GM12892 (cell line): ENCODE data around the gene C4orf46.

Experiments
- POLR2A ChIP-seq: IDR thresholded peaks from 2 replicates; pipeline ENCODE4 v1.6.1; 2011; ENCODE audit warnings: low read depth, low read length, control low read depth
- POLR2AphosphoS5 ChIP-seq: IDR thresholded peaks from 2 replicates; pipeline ENCODE4 v1.6.1; 2011; ENCODE audit warnings: low read depth, low read length, control low read depth
- TAF1 ChIP-seq: IDR thresholded peaks from 2 replicates; pipeline ENCODE4 v1.6.1; 2011; ENCODE audit warnings: low read depth, mild to moderate bottlenecking, control low read depth, low read length, borderline replicate concordance

GRCh38 chr4:158669310-158669709 is 2.4 kb downstream of the C4orf46 start:
- TF ChIP-seq POLR2A = no peak
- TF ChIP-seq POLR2AphosphoS5 = no peak
- TF ChIP-seq TAF1 = no peak
